Effector memory CD8-positive, alpha-beta T cell (primary cell): ENCODE data around the gene SLC2A2.

Experiments
- ATAC-seq: fragments of 150-1000 bp; cut with Tn5 transposase; replicated peaks from 2 replicates; pipeline ENCODE4 v1.10.0; 2021; ENCODE audit warnings: mild to moderate bottlenecking, moderate library complexity
- DNase-seq, 3 experiments: peaks; one replicate each; pipeline ENCODE4 v3.0.0; 2021
- H3K27ac Mint-ChIP-seq, 2 donors: one replicate each; pipeline ENCODE4 v1.8.0; 2022; ENCODE audit warnings: mild to moderate bottlenecking in 2 of 2, mixed read lengths in 2 of 2, moderate library complexity in 2 of 2
- H3K27me3 Mint-ChIP-seq, 2 donors: one replicate each; pipeline ENCODE4 v1.8.0; 2022; ENCODE audit warnings: mixed read lengths in 2 of 2
- H3K36me3 Mint-ChIP-seq: one replicate; pipeline ENCODE4 v1.8.0; 2022; ENCODE audit warnings: mild to moderate bottlenecking, moderate library complexity, mixed read lengths; ENCODE audit not compliant: insufficient read depth
- H3K4me1 Mint-ChIP-seq, 2 donors: one replicate each; pipeline ENCODE4 v1.8.0; 2022; ENCODE audit warnings: low read depth in 2 of 2, mixed read lengths in 2 of 2
- H3K4me3 Mint-ChIP-seq, 2 donors: one replicate each; pipeline ENCODE4 v1.8.0; 2022; ENCODE audit warnings: mild to moderate bottlenecking in 2 of 2, mixed read lengths in 2 of 2, moderate library complexity in 2 of 2
- H3K9me3 Mint-ChIP-seq, 2 donors: one replicate each; pipeline ENCODE4 v1.8.0; 2022; ENCODE audit warnings: mixed read lengths in 2 of 2

Gene SLC2A2

GRCh38 chr3:170961616-170962400, 64.7 kb downstream of the SLC2A2 start:
- H3K9me3 Mint-ChIP-seq, result no peaks in the 10 kb centered on the region
- no peaks in the 10 kb centered on the region for H3K36me3 Mint-ChIP-seq
- H3K27me3 Mint-ChIP-seq, result peaks cover 21 to 24% of the 10 kb centered on the region in 2 donors
- H3K4me3 Mint-ChIP-seq, result no peak overlapping the region
- H3K4me1 Mint-ChIP-seq, result no peaks in the 10 kb centered on the region
- no peak for ATAC-seq
- H3K27ac Mint-ChIP-seq, result no peak overlapping the region
- DNase-seq, result no peak

DNA sequence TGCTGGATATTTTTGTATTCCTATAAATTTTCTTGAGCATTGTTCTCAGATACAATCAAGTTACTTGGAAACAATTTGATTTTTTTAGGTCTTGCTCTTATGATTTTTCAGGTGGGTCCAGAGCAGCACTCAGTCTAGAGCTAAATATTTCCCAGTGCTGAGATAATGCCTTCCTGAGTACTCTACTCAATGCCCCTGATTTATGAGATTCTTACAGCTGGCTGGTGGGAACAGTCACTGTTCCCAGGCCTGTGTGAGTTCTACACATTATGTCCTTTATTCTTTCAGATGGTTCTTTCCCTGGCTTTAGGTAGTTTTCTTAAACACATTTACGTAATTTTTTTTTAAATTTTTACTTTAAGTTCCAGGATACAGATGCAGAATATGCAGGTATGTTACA, 67.1 kb downstream of the SLC2A2 start:
- DNase-seq (no peak), ATAC-seq (no peak)
- H3K27me3 Mint-ChIP-seq, result peaks cover 40 to 45% of the 10 kb centered on the region in 2 donors
- no peaks in the 10 kb centered on the region for H3K4me1 Mint-ChIP-seq
- no peak overlapping the region for H3K4me3 Mint-ChIP-seq
- no peaks in the 10 kb centered on the region for H3K36me3 Mint-ChIP-seq
- no peaks in the 10 kb centered on the region for H3K9me3 Mint-ChIP-seq
- no peak overlapping the region for H3K27ac Mint-ChIP-seq

GRCh38 chr3:170956647-170957046, 69.9 kb downstream of the SLC2A2 start:
- no peak for ATAC-seq
- Mint-ChIP-seq H3K36me3 (no peaks in the 10 kb centered on the region), H3K4me1 (no peaks in the 10 kb centered on the region), H3K27me3 (peaks cover 40 to 45% of the 10 kb centered on the region in 2 donors), H3K27ac (no peak overlapping the region), H3K4me3 (no peak overlapping the region), H3K9me3 (no peaks in the 10 kb centered on the region)
- DNase-seq, result no peak

DNA sequence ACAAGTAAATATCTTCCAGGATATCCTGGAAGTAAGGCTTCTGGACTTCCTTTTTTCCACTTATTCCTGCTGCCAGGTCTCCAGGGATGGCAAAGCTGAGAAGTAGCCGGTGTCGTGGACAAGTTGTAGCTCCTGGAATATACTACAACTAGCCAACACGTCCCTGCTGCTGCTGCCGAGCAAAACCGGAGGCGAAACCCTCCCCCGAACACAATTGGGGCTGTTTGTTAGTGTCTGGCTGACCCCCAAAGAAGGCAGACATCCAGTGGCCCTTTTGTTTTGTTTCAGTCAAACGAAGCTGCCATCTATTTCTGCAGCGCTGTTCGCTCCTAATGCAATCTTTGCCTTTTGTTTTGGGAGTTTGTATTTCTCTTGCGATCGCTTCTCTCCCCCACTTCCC, 72.8 kb downstream of the SLC2A2 start:
- Mint-ChIP-seq H3K27ac (no peak overlapping the region), H3K27me3 (peaks cover 19 to 38% of the 10 kb centered on the region in 2 donors), H3K4me1 (no peaks in the 10 kb centered on the region), H3K36me3 (no peaks in the 10 kb centered on the region), H3K4me3 (no peak overlapping the region), H3K9me3 (no peaks in the 10 kb centered on the region)
- DNase-seq (no peak), ATAC-seq (no peak)

DNA sequence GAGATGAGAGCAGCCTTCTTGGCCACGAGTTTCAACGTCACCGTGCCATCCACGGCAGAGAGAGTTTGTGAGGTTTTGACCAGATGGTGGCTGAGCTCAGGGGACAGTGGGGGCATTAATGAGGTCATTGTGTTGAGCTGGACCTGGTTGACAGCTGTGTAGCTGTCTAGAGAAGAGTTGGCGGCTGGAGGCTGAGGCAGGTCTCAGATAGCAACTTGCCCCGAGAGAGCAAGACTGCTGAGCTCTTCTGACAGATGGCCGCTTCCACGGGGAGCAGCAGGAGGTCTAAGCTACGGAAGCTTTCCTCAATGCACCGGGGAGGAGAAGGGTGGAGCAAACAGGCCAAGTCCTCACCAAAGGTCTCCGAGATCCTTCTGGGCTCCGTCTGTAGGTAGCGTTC, 73.3 kb downstream of the SLC2A2 start:
- H3K4me3 Mint-ChIP-seq, result no peak overlapping the region
- no peak for ATAC-seq
- peaks cover 19 to 40% of the 10 kb centered on the region in 2 donors for H3K27me3 Mint-ChIP-seq
- no peak overlapping the region for H3K27ac Mint-ChIP-seq
- H3K9me3 Mint-ChIP-seq, result no peaks in the 10 kb centered on the region
- H3K36me3 Mint-ChIP-seq, result no peaks in the 10 kb centered on the region
- DNase-seq, result no peak
- H3K4me1 Mint-ChIP-seq, result no peaks in the 10 kb centered on the region

- Mint-ChIP-seq H3K9me3 (no peaks in the 10 kb centered on the region), H3K4me1 (no peaks in the 10 kb centered on the region), H3K36me3 (no peaks in the 10 kb centered on the region), H3K4me3 (no peak overlapping the region), H3K27ac (no peak overlapping the region), H3K27me3 (peaks cover 37 to 45% of the 10 kb centered on the region in 2 donors)
- no peak for DNase-seq
- ATAC-seq, result no peak
Observed at GRCh38 chr3:170949211-170949610, 77.3 kb downstream of the SLC2A2 start.

DNA sequence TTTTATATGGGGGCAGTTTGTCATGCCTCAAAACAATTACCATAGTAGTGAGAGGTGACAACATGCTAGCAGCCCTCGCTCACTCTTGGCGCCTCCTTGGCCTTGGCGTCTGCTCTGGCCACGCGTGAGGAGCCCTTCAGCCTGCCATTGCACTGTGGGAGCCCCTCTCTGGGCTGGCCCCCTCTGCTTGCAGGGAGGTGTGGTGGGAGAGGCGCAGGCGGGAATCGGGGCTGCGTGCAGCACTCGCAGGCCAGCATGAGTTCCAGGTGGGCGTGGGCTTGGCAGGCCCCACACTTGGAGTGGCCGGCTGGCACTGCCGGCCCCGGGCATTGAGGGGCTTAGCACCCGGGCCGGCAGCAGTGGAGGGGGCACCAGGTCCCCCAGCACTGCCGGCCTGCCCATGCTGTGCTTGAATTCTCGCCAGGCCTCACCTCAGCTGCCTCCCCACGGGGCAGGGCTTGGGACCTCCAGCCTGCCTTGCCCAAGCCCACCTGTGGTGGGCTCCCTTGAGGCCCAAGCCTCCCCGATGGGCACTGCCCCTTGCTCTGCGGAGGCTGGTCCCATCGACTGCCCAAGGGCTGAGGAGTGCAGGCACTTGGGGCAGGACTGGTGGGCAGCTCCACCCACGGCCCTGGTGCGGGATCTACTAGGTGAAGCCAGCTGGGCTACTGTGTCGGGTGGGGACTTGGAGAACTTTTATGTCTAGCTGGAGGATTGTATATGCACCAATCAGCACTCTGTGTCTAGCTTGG, 79.3 kb downstream of the SLC2A2 start:
- no peaks in the 10 kb centered on the region for H3K4me1 Mint-ChIP-seq
- H3K27me3 Mint-ChIP-seq, result peaks cover 40 to 56% of the 10 kb centered on the region in 2 donors
- ATAC-seq (no peak), DNase-seq (no peak)
- H3K4me3 Mint-ChIP-seq, result no peak overlapping the region
- H3K9me3 Mint-ChIP-seq, result no peaks in the 10 kb centered on the region
- no peak overlapping the region for H3K27ac Mint-ChIP-seq
- no peaks in the 10 kb centered on the region for H3K36me3 Mint-ChIP-seq
